GM21390 (cell line): ENCODE measurements around the gene PSMB10.
"Not testable (repeated sequence)": the region's sequence is repeated elsewhere in the genome, so short reads cannot be mapped to it uniquely, and the experiment has no call there.

Source experiments
- ATAC-seq: cut with Tn5 transposase; IDR thresholded peaks from one replicate; pipeline ENCODE4 v1.9.1; 2021; ENCODE audit not compliant: unreplicated experiment

Gene PSMB10

GRCh38 chr16:67936124-67936879 lies at the start of gene PSMB10:
Gene PSMB10, minus strand, starts transcription at chr16:67936850. Its CDS starts 101 bp downstream, at chr16:67936749.
- peak; percentile 2 for ATAC-seq

DNA sequence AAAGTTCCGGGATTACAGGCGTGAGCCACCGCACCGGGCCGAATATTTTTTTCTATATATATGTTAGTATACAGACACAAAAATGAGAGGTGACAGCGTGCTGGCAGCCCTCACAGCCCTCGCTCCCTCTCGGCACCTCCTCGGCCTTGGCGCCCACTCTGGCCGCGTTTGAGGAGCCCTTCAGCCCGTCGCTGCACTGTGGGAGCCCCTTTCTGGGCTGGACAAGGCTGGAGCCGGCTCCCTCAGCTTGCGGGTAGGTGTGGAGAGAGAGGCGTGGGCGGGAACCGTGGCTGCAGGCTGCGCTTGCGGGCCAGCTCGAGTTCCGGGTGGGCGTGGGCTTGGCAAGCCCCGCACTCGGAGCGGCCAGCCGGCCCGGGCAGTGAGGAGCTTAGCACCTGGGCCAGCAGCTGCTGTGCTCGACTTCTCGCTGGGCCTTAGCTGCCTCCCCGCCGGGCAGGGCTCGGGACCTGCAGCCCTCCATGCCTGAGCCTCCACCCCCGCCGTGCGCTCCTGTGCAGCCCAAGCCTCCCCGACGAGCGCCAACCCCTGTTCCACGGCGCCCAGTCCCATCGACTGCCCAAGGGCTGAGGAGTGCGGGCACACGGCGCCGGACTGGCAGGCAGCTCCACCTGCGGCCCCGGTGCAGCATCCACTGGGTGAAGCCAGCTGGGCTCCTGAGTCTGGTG lies 45.5 kb upstream of the PSMB10 start:
- no peak for ATAC-seq

DNA sequence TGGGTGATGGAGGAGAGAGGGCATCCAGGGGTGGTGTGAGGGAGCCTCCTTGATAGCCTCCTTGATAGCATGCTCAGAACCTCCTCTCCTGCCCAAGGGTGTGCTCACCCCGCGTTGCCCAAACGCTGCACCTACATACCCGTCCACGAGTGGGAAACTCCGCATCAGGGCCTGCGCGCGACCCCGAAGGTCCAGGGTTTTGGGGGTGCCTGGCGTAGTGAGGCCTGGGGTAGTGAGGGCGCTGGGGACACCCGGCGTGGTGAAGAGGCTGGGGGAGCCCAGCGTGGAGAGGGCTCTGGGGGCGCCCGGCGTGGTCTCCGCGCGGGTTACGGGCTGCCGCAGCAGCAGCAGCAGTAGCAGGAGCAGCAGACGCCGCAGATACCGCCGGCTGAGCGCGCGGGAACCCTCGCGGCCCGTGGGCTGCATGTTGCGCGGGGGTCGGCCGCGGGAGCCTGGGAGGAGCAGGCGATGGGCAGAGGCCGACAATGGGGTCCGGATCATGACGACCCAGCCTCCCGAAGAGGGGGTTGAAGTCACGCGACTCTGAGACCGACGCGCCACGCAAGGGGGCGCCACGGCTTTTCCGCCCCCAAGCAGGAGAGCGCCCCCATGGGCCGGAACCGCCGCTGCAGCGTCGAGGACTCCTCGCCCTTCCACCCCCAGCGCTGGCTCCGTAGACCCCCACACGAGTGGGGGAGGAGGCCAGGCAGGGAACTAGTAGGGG lies 43.5 kb upstream of the PSMB10 start, which contains the start of gene DPEP3:
Gene DPEP3 (minus strand): TSS at position 545 of the 724 bp plus-strand sequence. CDS start 119 bp downstream, at position 426.
- ATAC-seq: no peak

- no peak for ATAC-seq
These were observed 41.0 kb upstream of the PSMB10 start for GRCh38 chr16:67977469-67978227.

DNA sequence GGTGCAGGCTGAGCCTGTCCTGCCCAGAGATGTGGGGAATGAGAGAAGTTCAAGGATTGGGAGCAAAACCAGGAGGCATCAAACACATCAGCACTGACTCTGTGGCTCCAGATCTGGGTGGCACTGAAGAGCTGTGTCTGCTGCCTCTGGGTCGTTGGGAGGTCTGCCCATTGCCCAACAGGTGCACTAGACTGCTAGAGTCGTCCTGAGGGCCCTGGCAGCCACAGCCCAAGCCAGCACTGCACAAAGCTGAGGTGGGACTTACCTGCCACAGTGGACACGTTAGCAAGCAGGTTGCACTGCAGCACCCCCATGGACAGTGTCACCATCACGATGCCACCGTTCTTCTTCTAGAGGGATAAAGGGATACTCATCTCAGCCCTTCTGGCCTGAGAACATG lies 40.4 kb upstream of the PSMB10 start:
- no peak for ATAC-seq

DNA sequence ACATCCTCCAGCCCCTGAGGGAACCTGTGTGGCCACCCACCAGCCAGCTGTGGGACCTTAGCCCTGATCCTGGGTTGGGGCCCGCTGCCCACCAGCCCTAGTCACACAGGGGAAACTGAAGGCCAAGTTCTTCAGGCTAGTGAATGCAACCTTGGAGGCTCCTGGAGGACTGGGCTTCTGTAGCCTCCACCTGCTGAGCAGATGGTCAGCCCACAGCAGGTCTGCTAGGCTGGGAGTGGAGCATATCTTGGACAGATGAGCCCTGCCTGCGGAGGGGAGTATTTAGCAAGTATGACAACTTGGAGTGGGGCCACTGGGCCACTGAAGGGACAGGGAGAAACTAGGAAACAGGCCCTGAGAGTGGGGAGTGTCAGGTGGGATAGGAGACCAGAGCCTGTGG lies 39.6 kb upstream of the PSMB10 start:
- ATAC-seq: no peak

DNA sequence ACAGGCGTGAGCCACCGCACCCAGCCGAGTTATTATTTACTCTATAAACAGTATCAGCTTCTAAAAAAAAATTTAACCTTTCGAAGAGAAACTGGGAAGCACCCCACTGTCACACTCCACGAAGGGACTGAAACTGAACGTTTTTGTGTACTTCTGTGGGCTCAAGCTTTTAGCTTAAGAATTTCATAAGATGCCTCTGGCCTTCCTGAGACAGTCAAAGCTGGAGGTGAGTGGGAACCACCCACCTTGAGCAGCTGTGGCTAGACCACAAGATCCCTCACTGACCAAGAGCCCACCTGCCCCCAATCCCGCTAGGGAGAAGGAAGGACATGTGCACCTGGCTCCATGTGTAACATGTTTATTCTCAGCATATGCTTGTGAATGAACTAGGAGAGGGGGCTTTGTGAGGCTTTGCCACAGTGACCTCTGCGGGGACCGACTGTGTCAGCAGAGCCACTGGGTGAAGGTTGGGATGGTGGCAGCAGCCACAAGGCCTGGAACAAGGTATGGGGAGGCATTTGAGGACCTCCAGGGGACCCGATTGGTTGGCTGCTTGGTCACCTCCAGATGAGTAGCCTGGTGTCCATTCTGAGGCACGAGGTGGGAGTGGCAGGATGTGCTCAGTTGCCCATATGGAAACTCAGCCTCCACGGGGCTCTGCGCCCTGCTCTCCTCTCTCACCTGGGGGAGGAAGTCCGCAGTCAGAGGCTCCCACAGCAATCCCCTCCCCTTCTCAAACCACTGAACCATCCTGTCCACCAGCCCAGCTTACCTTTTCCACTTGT lies 38.9 kb upstream of the PSMB10 start:
- no peak for ATAC-seq

- not testable (repeated sequence) for ATAC-seq
These were observed 35.6 kb upstream of the PSMB10 start for GRCh38 chr16:67972285-67972684.

DNA sequence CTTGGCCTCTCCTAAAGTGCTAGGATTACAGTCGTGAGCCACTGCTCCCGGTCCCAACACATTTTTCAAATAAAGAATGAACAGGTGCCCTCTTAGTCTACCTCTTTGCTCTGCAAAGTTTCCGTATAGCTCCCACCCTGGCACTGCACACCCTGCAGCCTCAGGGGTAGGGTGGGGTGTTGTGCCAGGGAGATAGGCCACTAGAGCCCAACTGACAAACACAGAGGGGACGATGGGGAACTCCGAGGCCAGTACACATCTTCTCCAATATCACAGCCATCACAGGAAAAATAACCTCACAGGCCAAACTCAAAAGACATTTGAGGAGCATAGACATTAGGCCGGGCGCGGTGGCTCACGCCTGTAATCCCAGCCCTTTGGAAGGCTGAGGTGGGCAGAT lies 34.5 kb upstream of the PSMB10 start:
- ATAC-seq: no peak

- no peak for ATAC-seq
These were observed 32.8 kb upstream of the PSMB10 start for GRCh38 chr16:67969254-67970039.

GRCh38 chr16:67968400-67969253 lies 32.0 kb upstream of the PSMB10 start, which contains the start of gene SLC12A4:
Gene SLC12A4, minus strand, starts transcription at chr16:67968637. Its CDS starts 84 bp downstream, at chr16:67968553.
- ATAC-seq: peak; percentile 72

- peak; percentile 38 for ATAC-seq
These were observed 31.3 kb upstream of the PSMB10 start for GRCh38 chr16:67967958-67968399.

DNA sequence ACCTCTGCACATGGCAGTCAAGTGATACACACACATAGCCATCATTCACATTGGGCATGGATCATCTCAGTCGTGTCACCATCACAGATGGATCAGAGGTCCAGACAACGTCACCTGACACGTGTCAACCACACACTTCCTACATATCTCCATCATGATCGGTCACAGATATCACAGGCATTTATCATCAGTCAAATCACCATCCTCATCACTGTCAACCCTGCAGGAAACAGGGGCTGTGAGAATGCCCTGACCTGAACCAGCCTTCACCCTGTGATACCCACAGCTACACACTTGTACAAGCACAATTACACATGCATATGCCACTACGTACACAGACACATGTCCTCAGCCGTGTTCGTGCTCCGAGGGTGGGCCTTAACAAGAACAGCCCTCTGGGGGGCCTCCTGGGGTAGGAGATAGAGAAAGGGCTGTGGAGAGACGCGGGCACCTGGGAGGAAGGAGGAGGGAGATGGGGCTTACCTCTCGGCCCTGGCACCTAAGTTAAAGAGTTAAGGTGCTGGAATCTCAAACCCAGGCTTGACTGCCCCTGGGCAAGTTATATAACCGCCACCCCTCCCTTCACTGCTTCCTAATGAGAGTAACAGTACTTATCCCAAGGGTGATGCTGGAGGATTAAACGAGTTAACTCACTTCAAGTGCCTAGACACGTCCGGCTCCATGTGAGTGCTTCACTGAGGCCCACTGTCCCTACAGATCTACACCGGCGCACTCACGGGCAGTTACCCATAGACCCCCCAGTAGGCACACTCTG lies 30.7 kb upstream of the PSMB10 start:
- peak; percentile 3 for ATAC-seq

- ATAC-seq: no peak
These were observed 30.0 kb upstream of the PSMB10 start for GRCh38 chr16:67966549-67967182.

- ATAC-seq: no peak
These were observed 29.3 kb upstream of the PSMB10 start for GRCh38 chr16:67965668-67966548.
